Measurements from ENCODE around the gene TMEM186. TPM values are rescaled to one million over a fixed set of nuclear protein-coding genes. Genes with fewer than 3 reads are reported as not detected.

TMEM186 gene
- total RNA-seq, 1 experiment from 2014 or later, result 10.3 TPM

Other genes starting within 250 kb of the TMEM186 start
- gene TMEM114, start 207.1 kb downstream of the TMEM186 start, total RNA-seq (2014; rRNA removed; shearing (Covaris generic)), result not detected in 2 replicates
- gene METTL22, start 175.9 kb downstream of the TMEM186 start, total RNA-seq (2014; rRNA removed; shearing (Covaris generic)), result 17.0 and 25.8 TPM in 2 replicates
- gene ABAT, start 123.0 kb downstream of the TMEM186 start, total RNA-seq (2014; rRNA removed; shearing (Covaris generic)), result not detected in 2 replicates
- gene PMM2, start 200 bp upstream of the TMEM186 start, total RNA-seq (2014; rRNA removed; shearing (Covaris generic)), result 46.9 and 61.5 TPM in 2 replicates
- 114 and 126 TPM in 2 replicates for gene CARHSP1, start 71.4 kb upstream of the TMEM186 start, total RNA-seq (2014; rRNA removed; shearing (Covaris generic))
- not detected in 2 replicates for gene LITAFD, start 84.7 kb upstream of the TMEM186 start, total RNA-seq (2014; rRNA removed; shearing (Covaris generic))
- gene USP7, start 166.3 kb upstream of the TMEM186 start, total RNA-seq (2014; rRNA removed; shearing (Covaris generic)), result 51.2 and 86.0 TPM in 2 replicates

Data from HT1080 (cell line).